NCI-H2196 treated with DMSO at 0.1 percent for 48 hours (cell line): ENCODE measurements around the gene PJA2.

ENCODE experiments used
- DNase-seq: peaks from one replicate; lab custom pipeline; 2025; ENCODE audit not compliant: unreplicated experiment; lab: John Stamatoyannopoulos, UW

Gene PJA2

DNA sequence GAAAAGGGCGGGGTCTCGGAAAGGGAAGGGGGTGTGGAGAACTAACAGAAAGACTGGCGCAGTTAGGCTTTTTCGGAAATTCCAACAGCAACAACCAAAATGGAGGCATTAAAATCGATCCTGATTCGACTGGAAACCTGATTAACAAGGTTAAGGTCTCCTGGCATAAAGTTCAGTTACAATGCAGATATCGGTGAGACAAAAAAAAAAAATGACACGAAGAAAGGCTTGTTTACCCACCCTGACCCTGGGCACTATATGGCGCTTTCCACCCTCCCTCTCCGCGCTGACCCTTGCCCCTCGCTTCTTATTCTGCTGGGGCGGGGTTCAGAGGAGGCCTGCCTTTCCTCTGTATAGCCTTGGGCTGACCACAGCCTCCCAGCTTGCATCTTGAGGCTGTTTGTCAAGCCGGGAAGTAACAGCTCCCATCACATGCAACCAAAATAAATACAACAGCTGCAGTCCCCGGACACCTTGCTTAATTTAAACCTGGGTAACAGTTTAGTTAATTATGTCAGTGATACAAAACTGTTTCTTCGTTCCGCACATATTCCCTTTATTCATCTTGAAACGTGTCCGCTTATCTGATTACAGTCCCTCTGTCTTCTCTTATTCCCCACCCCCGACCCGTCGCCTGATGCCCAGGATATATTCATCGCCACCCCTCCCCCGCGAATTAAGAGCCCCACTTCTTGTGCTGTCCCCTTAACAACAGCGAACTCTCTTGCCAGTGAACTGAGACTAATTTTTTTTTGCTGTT lies 795 bp upstream of the PJA2 start:
- peak; percentile 47 for DNase-seq

DNA sequence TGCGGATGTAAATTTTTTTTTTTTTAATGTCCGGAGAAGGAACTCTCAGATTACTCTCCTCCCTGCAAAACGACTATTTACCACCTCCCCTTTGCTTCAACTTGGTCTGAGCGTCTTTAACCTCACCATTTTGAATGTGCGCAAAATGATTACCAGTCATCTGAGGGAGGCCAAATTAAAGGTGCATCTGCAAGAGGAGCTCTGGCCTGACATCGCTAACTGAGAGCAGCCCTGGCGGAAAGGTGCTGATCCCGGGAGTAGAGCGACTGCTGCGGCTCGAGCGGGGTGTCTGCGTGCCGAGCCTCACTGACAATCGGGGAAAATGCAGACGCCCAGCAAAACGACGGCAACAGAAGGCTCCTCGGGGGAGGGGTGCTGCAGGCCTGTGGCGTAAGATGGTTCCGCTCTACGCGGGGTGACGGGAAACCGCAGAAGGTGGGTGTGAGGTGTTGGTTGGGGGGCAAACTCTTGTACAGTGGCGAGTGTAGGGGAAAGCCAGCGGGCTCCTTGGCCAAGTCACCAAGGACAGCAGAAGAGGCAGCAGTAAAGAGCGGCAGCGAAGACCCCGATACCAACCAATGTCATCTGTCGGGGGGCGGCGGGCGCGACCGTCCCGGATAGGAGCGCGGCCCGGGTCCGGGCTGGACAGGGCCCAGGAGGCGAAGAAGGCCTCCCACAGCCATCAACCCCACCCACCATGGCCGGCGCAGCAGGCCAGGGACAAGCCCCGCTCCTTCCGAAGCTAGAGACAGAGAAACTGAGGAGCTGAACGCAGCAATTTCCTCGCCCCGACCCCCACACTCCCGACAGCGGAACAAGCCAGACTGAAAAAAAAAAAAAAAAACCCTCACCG lies 557 bp downstream of the PJA2 start:
- DNase-seq = peak; percentile 54

DNA sequence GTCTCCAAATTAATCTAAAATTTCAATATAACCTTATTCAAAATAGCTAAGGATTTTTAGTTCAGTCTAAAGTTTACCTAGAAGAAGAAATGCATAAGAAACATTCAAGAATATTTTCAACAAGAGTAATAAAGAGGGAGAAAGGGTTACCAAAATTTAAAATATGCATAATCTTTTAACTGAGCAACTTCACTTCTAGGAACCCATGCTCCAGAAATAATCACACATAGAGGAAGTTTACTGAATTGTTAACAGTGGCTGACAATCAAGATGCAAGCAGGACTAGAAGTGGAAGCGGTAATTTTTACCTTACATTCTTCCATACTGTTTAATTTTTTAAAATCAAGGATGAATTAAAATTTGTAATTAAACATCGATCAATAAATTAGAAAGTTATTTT lies 1.9 kb downstream of the PJA2 start:
- no peak for DNase-seq

DNA sequence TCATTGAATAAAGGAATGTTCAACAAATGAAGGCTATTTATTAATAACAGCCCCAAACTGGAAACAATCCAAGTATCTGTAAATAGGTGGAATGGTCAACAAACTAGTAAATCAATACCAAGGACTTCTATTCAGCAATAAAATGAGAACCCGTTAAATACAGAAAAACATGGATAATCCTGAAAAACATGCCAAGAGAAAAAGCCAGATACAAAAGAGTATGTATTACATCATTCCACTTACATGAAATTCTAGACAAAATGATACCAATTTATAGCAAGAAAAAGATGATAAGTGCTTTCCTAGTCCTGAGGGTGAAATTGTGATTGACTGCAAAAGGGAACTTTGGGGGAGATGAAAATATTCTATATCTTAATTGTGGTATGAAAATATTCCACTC lies 3.1 kb downstream of the PJA2 start:
- DNase-seq = no peak

DNA sequence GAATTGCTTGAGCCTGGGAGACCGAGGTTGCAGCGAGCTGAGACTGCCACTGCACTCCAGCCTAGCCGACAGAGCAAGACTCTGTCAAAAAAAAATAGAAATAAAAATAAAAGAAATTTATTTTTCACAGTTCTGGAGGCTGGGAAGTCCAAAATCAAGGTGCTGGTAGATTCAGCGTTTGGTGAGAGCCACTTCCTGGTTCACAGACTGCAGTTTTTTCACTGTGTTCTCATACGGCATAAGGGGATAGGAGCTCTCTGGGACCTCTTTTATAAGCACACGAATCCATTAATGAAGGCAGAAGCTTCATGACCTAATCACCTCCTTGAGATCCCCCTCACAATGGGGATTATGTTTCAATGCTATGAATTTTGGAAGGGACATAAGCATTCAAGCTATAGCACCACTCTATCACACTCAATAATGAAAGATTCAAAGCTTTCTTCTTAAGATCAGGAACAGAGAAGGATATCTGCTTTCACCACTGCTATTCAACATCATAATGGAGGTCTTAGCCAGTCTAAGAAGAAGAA lies 5.3 kb downstream of the PJA2 start:
- no peak for DNase-seq

DNA sequence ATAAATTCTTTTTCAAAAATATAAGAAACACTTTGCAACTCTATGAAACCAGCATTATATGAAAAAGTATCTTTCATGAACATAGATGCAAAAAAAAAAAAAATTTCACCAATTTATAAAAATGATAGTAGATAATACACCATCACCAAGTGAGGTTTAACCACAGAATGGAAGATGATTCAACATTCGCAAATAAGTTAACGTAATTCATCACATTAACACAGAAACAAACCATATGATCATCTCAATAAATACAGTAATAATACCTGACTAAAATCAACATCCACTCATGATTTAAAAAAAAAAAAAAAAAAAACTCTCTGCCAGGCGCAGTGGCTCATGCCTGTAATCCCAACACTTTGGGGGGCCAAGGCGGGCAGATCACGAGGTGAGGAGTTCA lies 6.3 kb downstream of the PJA2 start:
- no peak for DNase-seq

DNA sequence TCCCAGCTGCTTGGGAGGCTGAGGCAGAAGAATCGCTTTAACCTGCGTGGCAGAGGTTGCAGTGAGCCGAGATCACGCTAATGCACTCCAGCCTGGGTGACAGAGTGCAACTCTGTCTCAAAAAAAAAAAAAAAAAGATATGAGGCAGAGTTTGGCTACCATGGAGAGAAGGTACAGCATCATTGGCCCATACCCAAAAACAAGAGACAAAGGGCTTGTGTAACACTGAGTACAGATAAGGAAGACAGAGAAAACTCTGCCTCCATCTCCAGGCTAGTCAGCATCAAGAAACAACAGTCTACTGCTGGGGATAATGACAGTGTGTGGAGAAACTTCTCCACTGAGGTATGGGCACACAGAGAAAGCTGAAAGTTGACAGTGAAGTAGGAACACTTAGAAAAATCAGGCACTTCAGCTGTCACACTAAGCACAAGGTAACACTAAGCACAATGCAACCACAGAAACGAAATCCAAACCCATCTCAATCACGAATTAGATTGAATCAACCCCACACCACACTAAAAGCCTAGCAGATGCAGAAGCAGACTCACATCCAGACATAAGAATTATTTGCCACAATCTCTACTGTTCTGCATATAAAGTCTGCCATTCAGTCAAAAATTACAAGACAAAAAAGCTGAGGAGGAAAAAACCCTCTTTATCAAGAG lies 10.5 kb downstream of the PJA2 start:
- DNase-seq = no peak

DNA sequence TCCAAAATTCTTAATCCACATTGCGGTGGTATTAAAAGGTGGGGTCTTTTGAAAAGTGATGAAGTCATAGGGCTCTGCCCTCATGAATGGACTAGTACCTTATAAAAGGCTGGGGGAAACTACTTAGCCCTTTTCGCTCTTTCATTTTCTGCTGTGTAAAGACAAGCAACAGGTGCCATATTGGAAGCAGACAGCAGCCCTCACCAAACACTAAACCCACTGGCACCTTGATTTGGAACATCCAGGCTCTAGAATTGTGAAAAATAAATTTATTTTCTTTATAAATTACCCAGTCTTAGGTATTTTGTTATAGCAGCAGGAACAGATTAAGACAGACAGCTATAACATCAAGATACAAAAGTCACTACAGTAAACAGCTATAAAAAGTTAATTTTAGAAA lies 12.8 kb downstream of the PJA2 start:
- no peak for DNase-seq

DNA sequence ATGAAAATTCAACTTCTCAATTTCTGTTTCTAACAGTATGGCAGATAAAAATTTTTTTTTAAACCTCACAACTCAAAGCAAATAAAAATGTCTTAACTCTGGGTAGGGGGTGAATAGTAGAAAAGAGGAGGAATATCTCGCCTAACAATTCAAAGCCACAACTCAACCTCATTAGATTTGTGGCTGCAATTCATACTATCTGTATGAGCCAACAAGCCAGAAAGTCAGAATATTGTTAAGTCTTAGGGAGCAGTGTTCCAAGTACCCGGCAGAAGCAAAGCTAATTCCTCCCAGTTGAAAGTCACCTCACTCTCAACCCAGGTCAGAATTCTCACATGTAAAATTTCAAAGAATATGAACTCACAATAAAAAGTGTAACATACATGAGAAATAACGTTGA lies 15.0 kb downstream of the PJA2 start:
- DNase-seq = no peak

DNA sequence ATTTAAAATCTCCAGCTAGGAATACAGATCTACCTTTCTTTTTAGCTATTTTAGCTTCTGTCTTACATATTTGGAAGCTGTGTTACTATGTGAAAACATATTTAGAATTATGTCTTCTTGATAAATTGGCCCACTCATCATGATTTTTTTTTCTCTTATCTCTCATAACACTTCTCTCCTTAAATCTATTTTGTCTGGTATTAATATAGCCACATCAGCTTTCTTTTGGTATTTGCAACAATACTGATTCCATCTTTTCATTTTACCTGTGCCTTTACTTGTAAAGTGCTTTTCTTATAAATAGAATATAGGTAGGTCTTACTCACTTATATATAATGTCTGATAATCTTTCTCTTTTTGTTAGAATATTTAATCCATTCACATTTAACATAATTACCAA lies 19.6 kb downstream of the PJA2 start:
- DNase-seq = no peak

DNA sequence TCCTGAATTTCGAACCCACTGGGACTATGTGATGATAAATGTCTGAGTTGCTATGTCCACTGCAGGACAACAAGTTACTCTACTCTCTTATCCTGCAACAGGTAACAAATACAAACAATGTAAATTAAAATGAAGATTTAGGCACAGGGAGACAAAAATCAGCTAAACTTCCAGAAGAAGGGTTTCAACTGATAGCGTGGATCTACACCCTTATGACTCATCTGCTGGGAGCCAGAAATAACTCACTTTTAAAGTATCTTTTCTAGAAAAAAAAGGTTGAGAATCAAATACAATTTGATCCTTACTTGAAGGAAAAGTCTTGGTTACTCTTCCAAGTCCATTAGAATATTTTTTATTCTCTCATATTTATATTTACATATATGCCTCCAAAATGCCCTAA lies 21.4 kb downstream of the PJA2 start:
- no peak for DNase-seq

DNA sequence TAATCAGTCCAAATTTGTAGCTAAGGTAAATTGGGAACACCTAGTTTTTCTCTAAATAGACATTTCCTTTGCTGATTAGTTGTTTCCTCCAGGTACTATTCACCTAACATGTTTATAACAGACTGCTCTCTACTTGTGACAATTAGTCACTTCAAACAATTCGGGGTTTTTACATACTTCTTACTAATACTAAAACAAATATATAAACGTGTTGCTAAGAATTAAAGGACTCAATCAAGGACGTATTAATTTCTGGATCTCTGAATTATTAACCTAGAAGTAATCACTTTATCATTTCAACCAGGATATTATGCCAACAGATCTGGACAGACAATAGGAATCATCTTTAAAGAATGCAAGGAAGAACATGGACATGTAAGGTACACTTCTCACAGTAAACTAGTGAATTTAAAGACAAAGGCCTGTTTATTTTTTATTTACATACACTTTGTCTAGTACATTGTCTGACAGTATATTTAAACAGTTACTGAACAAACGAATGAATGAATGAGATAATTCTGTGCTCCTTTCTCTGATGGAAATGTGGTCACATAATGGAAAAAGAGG lies 22.3 kb downstream of the PJA2 start:
- DNase-seq = no peak

DNA sequence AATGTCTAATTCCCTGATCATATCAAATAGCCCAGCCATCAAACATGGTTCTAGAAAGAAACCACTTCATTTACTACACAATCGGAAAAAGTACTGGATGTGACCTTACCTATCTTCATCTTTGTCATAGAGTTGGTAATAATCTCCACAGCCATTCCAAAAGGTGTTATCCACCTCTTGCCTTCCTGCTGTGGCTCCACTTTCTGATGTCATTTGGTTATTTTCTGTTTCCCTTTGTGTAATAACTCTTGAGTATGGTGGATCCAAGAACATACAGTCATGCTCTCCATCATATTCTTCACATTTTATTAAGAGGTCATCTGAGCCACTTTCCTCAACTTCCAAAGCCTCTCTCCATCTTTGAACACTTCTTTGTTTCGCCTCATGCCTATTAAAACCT lies 31.7 kb downstream of the PJA2 start:
- no peak for DNase-seq

DNA sequence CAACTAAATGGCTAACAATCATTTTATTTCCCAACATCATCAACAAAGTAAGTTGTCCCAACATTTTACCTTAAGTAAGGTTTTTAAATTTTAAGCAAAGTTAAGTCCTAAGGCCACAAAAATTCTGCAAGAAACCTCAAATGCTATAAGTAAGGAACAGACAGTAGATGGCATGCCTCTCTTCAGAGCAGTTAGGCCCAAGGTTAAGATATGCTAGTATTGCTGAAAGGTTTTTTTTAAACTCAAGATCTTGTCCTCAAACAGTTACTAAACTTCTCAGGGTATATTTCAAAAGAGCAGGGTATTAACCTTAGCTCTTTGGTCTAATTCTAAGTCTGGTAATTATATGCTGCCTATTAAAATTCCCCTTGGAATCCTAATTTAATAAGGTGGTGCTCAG lies 35.1 kb downstream of the PJA2 start:
- no peak for DNase-seq

DNA sequence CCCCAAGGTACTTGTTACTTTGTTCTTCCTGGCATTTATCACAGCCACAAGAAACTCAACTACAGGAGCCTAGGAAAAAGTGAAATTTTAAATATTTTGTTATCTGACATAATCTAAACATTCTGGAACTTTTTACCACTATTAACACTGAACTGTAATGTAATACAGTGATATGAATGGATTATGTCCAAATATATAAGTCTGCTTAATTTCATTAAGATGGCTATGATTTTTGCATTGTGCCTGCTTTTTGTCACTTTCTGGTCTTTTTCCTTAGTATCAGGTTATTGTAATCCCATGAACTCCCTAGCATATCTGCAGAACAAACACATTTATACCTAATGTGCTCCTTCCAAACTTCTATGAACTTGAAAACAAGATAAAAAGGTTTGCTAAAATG lies 35.8 kb downstream of the PJA2 start:
- DNase-seq = no peak

DNA sequence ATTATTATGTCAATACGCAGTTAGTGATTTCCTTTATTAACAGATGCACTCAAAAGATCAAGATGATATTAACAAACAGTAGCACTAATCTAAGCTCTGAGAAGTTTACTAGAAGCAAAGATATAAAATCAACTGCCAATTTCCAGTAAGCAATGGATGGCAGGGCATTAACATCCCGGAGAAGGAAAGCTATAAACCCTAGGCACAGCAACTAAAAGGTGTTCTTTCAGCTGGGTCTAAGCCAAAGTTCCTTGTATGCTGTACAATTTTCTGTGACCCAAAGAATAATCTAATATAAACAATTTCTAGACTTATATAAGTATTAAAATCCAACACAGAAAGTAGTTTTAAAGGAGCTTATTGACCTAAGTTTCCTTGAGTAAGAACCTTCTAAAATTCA lies 39.4 kb downstream of the PJA2 start:
- no peak for DNase-seq

DNA sequence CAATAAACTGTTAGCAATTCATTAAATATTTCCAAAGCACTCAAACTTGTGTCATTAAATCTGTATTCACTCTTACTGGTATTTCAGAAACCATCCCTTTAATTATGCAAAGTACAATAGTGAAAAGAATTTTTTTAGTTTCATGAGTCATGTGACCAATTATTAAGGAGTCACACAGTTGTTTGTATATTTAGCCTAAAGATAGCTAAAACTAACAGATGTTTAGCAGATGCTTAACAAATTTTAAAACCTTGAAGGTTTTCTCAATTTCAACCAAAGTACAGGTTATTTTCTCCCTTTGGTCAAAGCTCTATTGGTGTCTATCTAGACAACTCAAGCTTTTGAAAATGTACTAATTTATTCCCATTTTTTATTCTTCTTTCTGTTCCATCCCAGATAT lies 44.1 kb downstream of the PJA2 start:
- DNase-seq = no peak

DNA sequence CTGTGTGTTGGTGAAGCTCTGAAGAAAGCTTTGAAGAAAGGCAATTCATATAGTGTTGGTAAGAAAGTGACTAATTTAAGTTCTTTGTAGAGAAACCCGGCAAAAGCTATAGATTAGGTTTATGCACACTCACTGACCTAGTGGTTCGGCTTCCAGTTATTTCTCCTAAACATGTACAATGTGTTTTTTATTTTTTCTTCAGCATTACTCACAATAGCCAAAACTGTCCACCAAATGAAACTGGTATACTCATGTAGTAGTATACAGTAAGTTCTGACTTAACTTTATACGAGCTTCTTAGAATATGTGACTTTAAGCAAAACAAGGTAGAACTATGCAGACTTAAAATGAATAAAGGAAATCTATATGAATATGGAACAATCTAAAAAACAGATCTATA lies 44.8 kb downstream of the PJA2 start:
- DNase-seq = no peak

DNA sequence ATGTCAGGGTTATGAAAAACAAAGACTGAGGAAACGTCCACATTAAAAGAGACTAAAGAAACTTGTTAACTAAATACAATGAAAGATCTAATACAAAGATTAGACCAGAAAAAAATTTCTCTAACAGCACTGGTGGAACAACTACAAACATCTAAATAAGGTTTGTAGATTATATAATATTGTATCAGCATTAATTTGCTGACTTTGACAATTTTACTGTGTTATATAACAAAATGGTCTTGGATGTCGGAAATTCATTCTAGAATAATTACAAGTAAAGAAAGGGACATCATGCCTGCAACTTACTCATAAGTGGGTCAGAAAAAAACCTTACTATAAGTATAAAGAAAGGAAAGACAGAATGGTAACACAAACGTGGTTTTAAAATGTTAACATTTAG lies 50.1 kb downstream of the PJA2 start:
- DNase-seq = no peak

DNA sequence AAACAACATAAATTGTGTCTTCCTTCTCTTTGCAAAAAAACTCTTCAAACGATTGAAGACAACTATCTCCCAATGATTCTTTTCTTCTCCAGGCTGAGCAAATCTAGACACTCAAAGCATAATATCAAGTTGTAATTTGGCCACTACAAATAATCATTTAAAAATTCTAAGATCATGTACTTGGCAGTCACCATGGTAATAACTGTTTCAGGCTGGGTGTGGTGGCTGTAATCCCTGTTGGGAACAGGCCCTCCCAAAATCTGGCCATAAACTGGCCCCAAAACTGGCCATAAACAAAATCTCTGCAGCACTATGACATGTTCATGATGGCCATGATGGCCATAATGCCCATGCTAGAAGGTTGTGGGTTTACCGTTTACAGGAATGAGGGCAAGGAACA lies 52.0 kb downstream of the PJA2 start:
- DNase-seq = no peak

DNA sequence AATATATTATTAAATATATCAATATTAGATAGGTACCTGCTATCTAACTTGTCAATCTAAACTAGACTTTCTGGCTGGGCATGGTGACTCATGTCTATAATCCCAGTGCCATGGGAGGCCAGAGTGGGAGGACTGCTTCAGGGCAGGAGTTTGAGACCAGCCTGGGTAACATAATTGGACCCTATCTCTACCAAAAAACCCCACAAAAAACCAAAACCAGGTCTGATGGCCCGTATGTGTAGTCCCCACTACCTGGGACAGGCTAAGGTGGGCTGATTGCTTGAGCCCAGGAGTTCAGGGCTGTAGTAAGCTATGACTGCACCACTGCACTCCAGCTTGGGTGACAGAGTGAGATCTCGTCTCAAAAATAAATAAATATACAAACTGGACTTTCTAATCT lies 55.0 kb downstream of the PJA2 start:
- DNase-seq = no peak
